ENCODE data around the gene NCF2.
A peak's percentile ranks its signal among the peaks of the same experiment; 100 is the strongest.
"Not testable (repeated sequence)": the region's sequence is repeated elsewhere in the genome, so short reads cannot be mapped to it uniquely, and the experiment has no call there.

The NCF2 gene

GRCh38 chr1:183590244-183591191, at the start of gene NCF2:
TSS of gene NCF2 (minus strand) at chr1:183590459. CDS start at chr1:183590329, 130 bp downstream.
- DNase-seq: no peak

GRCh38 chr1:183638649-183639387, 48.6 kb upstream of the NCF2 start:
- no peak for DNase-seq

GRCh38 chr1:183636783-183637182, 46.5 kb upstream of the NCF2 start:
- no peak for DNase-seq

DNA sequence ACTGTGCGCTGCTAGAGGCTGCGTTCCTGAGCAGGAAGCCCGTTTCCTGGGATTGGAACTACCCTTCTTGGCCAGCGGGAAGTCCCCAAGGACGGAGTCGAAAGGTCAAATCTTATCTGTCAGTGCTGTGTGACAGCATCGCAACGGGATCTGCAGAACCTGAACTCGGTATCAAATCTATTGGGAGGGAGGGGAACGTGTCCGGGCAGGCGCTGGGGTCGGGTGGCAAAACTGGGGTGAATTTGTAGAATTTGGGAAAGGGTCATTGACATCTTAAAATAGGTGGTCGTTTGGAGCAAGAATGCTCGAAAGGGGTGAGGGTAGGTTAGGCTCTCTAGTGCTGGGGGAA, 46.0 kb upstream of the NCF2 start:
- DNase-seq: no peak

- DNase-seq: peak; percentile 90
Measured at GRCh38 chr1:183635606-183636333, 45.5 kb upstream of the NCF2 start, which contains the start of gene ARPC5. TSS of gene ARPC5 (minus strand) at chr1:183635783. CDS start at chr1:183635659, 124 bp downstream.

DNA sequence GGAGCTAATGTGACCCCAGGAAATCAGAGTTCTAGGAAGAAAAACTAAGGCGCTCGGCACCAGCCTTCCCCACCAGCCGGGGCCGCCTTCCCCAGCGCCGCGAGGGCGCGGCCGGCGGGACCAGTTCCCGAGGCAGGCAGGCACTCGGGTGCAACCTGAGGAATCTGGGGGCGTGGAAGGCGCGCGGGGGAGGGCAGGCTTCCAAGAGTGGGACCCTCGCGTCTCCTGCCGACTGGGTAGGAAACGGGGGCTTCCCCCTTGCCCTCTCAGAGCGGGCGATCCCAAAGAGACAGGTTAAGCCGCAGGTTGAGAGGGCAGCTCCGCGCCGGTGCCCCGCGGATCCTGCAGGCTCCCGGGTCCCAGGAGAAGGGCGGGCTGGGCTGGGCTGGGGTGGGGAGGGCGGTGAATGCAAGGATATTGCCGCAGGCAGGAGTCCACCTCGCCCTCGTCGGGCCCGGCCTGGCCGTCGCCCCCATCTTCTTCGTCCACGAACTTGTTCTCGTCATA, 44.9 kb upstream of the NCF2 start:
- no peak for DNase-seq

- no peak for DNase-seq
Measured at GRCh38 chr1:183634429-183635065, 44.3 kb upstream of the NCF2 start.

DNA sequence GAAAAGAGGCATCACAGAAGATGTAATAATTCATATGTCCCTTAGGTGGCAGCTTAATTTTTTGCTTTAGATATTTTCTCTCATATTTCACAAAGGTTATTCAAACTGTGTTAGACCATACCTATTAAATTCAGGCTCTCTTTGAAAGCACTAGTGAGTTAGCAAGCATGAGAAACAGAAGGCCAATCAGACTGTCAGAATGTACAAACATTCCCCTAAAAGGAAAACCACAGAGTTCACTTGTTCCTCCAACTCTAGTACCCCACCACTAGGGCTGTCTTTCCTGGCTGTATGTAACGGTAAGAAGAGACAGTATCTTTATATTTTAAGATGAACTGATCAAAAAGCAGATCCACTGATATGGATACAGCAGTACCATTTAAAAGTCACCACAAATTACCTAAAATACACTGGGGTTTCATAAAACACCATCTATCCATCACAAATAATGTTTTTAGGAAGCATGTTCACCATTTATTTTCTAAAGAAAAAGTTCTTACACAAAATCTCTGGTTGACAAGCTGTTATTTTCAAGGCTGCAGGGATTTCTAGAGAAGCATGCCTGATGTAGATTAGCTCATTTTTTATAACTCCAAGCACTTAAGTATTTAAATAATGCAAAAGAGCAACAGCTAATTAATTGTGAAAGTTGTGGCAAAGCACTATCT, 43.6 kb upstream of the NCF2 start:
- no peak for DNase-seq

DNA sequence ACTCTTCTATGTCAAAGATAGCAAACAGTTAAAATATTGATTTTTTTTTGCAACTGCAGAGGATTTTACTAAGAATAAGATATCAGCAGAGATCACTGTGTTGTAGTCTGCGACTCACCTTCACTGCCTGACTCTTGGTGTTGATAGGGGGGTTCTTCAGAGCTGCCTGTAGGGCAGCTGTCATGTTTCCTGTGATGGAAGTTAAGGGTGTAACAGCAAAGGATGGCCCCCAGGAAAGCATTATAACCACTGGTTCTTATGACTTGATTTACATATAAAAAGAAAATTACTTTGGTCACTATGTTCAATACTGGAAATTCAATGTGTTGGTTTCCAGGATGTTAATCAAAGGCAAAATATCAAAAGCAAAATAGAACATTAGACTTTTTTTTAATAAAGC, 42.7 kb upstream of the NCF2 start:
- no peak for DNase-seq

DNA sequence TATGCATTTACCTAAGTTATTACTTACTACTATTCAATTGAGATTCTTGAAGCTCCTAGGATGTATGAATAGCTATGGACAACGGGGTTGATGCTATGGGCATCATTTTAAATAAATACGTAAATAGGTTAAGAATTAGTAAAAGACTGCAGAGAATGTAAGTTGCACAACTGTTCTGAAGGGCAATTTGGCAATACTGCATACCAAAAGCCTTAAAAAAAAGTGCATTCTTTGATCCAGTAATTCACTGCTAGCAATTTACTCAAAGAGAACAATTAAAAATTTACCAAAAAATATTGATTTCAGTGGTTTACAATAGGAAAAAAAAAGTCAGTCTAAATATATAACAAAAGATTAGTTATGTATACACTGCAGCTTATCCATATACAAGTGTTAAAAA, 41.9 kb upstream of the NCF2 start:
- no peak for DNase-seq

- no peak for DNase-seq
Measured at GRCh38 chr1:183630748-183631147, 40.5 kb upstream of the NCF2 start.

DNA sequence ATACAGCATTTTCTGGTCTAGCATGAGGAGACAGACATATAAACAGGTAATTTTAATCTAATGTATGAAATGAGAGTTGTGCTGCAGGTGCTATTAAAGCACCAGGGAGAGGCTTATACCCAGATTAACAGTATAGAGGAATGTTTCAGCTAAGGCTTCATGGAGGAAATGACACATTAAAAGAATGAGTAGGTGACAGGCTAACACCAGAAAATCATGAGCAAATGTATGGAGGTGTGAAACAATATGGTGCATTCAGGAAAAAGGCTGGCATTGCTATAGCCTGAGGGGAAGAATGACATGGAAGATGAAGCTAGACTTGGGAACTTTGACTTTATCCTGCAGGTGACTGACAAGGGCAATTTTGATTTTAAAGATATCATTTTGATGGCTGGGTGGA, 38.3 kb upstream of the NCF2 start:
- DNase-seq: no peak

DNA sequence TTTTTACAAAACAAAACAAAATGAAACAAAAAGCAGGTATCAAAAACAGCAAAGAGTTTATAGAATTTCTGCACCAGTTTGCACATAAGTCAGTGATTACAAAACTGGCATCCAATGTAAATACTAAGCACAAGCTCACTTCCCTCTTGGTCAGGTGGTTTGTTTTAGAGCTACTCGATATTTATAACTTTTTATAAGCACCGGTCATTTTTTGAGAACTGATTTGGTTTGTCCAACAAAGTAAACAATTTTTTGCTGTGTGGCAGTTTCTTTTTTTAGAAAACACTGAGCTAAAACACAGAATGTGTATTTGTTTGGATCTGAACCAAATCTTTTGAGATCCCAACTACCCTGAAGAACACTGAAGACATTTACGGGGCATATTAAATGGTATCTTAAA, 36.0 kb upstream of the NCF2 start:
- DNase-seq: not testable (repeated sequence)

- no peak for DNase-seq
Measured at GRCh38 chr1:183622884-183623785, 32.9 kb upstream of the NCF2 start.

- no peak for DNase-seq
Measured at GRCh38 chr1:183622013-183622412, 31.8 kb upstream of the NCF2 start.

DNA sequence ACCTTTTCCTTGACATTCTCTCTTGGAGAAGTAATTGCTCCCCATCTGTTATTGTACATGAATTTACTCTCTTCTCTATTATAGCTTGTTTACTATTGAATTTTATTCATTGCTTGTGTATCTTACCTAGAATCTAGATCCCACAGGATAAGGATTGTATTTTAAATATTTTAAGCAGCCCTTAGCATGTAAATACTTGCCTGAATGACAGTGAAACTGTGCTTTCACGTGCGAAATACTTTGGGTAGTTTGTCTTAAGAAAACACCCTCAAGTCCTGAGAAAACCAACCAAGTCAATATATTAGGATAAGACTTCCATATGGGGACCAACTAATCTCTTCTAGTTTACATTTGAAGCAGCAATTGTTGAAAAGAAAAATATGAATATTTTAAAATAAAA, 30.1 kb upstream of the NCF2 start:
- no peak for DNase-seq

GRCh38 chr1:183619781-183620180, 29.5 kb upstream of the NCF2 start:
- no peak for DNase-seq

DNA sequence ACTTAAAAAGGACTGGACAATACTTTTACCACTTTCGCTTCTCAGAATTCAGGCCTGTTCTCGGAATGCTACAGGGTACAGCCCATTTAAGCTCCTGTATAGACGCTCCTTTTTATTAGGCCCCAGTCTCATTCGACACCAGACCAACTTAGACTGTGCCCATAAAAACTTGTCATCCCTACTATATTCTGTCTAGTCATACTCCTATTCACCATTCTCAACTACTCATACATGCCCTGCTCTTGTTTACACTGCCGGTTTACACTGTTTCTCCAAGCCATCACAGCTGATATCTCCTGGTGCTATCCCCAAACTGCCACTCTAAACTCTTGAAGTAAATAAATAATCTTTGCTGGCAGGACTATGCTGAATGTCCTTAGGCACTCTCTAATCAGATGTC, 27.9 kb upstream of the NCF2 start:
- DNase-seq: not testable (repeated sequence)

- not testable (repeated sequence) for DNase-seq
Measured at GRCh38 chr1:183612975-183613374, 22.7 kb upstream of the NCF2 start.

GRCh38 chr1:183612407-183612806, 22.1 kb upstream of the NCF2 start:
- no peak for DNase-seq

- DNase-seq: no peak
Measured at GRCh38 chr1:183611021-183611420, 20.8 kb upstream of the NCF2 start.
